GM23248 (cell line): ENCODE data around the gene PPM1H.

Experiments used
- EZH2 ChIP-seq: fragments of 200-600 bp; sonication (generic); IDR thresholded peaks from 2 replicates; pipeline ENCODE4 v1.6.1; 2018; ENCODE audit warnings: antibody characterized with exemption, mild to moderate bottlenecking; ENCODE audit not compliant: insufficient read depth, poor library complexity, severe bottlenecking
- EZH2phosphoT487 ChIP-seq: fragments of 200-600 bp; sonication (generic); IDR thresholded peaks from 2 replicates; pipeline ENCODE4 v1.6.1; 2018; ENCODE audit warnings: antibody characterized with exemption, moderate library complexity, mild to moderate bottlenecking, low read depth; ENCODE audit not compliant: insufficient read depth

DNA sequence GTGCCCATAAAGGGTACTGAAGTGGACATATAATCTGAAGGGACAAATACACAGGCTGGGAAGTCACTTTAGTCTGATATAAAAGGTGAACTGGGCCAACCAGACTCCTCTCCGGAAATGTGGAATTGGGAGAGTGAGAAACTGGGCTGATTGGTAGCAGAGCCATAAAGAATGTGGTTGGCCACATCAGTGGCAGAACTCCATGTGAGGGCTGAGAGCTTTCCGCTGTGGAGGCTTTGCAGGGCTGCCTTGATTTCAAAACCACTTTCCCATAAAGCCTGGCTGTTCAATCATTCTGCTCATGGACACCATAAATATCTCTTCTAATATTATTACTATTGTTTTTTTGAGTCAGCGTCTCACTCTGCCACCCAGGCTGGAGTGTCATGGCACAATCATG is 248.0 kb downstream of the PPM1H start:
- no peak for TF ChIP-seq EZH2
- TF ChIP-seq EZH2phosphoT487 = no peak
